ENCODE measurements around the gene CREB5. TPM values are rescaled to one million over a fixed set of nuclear protein-coding genes. Genes with fewer than 3 reads are reported as not detected.

Gene CREB5
- total RNA-seq, 1 donor from 2014 or later, result 4.6 TPM

GRCh38 chr7:28759475-28759971 is 347.2 kb downstream of the CREB5 start:
- no peak for TF ChIP-seq CTCF (IDR thresholded peaks at IDR 0.05; ENCODE audit: unreplicated experiment)
- Mint-ChIP-seq H3K9me3 (ENCODE audit: low read depth) (no peaks in the 10 kb centered on the region), H3K27me3 (no peaks in the 10 kb centered on the region), H3K36me3 (ENCODE audit: insufficient read depth) (no peaks in the 10 kb centered on the region), H3K4me1 (ENCODE audit: low read depth) (no peaks in the 10 kb centered on the region), H3K27ac (no peak overlapping the region), H3K4me3 (ENCODE audit: low read depth) (no peak overlapping the region)
- DNase-seq (ENCODE audit: low spot score, unreplicated experiment), result no peak

- Mint-ChIP-seq H3K4me1 (ENCODE audit: low read depth) (no peaks in the 10 kb centered on the region), H3K9me3 (ENCODE audit: low read depth) (no peaks in the 10 kb centered on the region), H3K27ac (no peak overlapping the region), H3K27me3 (no peaks in the 10 kb centered on the region), H3K36me3 (ENCODE audit: insufficient read depth) (no peaks in the 10 kb centered on the region), H3K4me3 (ENCODE audit: low read depth) (no peak overlapping the region)
- no peak for TF ChIP-seq CTCF (IDR thresholded peaks at IDR 0.05; ENCODE audit: unreplicated experiment)
- DNase-seq (ENCODE audit: low spot score, unreplicated experiment), result no peak
Measured at GRCh38 chr7:28761505-28761904, 349.2 kb downstream of the CREB5 start.

- no peak for DNase-seq (ENCODE audit: low spot score, unreplicated experiment)
- no peak overlapping the region for H3K27ac Mint-ChIP-seq
- H3K4me1 Mint-ChIP-seq (ENCODE audit: low read depth), result no peaks in the 10 kb centered on the region
- TF ChIP-seq CTCF (IDR thresholded peaks at IDR 0.05; ENCODE audit: unreplicated experiment), result no peak
- H3K27me3 Mint-ChIP-seq, result no peaks in the 10 kb centered on the region
- H3K36me3 Mint-ChIP-seq (ENCODE audit: insufficient read depth), result no peaks in the 10 kb centered on the region
- H3K9me3 Mint-ChIP-seq (ENCODE audit: low read depth), result no peaks in the 10 kb centered on the region
- no peak overlapping the region for H3K4me3 Mint-ChIP-seq (ENCODE audit: low read depth)
Measured at GRCh38 chr7:28762651-28763050, 350.3 kb downstream of the CREB5 start.

- Mint-ChIP-seq H3K4me3 (ENCODE audit: low read depth) (no peak overlapping the region), H3K36me3 (ENCODE audit: insufficient read depth) (no peaks in the 10 kb centered on the region), H3K9me3 (ENCODE audit: low read depth) (no peaks in the 10 kb centered on the region), H3K27ac (no peak overlapping the region), H3K27me3 (peaks cover 4% of the 10 kb centered on the region), H3K4me1 (ENCODE audit: low read depth) (no peaks in the 10 kb centered on the region)
- DNase-seq (ENCODE audit: low spot score, unreplicated experiment), result no peak
- TF ChIP-seq CTCF (IDR thresholded peaks at IDR 0.05; ENCODE audit: unreplicated experiment), result no peak
Measured at GRCh38 chr7:28766359-28766758, 354.0 kb downstream of the CREB5 start.

GRCh38 chr7:28767356-28767755 is 355.0 kb downstream of the CREB5 start:
- Mint-ChIP-seq H3K4me3 (ENCODE audit: low read depth) (no peak overlapping the region), H3K36me3 (ENCODE audit: insufficient read depth) (no peaks in the 10 kb centered on the region), H3K9me3 (ENCODE audit: low read depth) (no peaks in the 10 kb centered on the region), H3K27ac (no peak overlapping the region), H3K27me3 (peaks cover 4% of the 10 kb centered on the region), H3K4me1 (ENCODE audit: low read depth) (no peaks in the 10 kb centered on the region)
- no peak for TF ChIP-seq CTCF (IDR thresholded peaks at IDR 0.05; ENCODE audit: unreplicated experiment)
- no peak for DNase-seq (ENCODE audit: low spot score, unreplicated experiment)

Measured in progenitor cell of endocrine pancreas (in vitro differentiated cells).